Measurements from ENCODE around the gene MEIS1.

Gene MEIS1

DNA sequence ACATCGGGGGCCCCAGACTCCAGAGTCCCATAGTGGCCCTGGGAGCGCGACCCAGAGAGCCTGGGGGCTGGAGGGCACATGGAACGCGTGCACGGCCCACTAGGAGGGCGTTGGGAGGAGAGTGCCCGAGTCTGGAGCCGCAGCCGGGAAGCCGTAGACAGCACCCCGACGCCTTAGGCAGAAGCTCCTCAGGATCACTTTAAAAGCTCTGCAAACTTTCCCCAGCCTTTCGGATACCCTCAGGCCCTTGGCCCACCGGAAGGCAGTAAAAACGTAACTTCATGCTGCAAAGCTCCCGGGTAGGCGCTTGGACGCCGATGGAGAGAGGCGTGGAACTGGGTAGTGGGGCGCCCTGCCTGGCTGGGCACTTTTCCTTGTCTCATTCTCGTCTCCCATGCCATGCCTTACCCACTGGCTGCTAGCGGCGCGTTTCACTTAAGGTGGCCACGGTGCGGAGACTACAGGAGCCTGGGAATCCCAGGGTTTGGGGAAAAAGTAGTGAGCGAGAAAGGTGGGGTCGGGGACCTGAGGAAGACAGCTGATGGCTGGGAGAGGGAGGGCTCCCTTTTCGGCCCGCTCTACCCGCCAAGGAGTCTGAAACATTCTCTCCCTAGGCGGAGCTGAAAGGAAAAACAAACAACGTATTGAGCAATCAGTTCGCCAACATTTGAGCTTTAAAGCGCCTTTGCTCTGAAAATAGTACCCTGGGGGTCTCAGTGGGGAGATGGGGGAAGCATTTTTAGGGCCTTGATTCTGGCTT is 141.8 kb downstream of the MEIS1 start:
- no peak overlapping the region for H3K27ac ChIP-seq
- TF ChIP-seq, protein P1, sequence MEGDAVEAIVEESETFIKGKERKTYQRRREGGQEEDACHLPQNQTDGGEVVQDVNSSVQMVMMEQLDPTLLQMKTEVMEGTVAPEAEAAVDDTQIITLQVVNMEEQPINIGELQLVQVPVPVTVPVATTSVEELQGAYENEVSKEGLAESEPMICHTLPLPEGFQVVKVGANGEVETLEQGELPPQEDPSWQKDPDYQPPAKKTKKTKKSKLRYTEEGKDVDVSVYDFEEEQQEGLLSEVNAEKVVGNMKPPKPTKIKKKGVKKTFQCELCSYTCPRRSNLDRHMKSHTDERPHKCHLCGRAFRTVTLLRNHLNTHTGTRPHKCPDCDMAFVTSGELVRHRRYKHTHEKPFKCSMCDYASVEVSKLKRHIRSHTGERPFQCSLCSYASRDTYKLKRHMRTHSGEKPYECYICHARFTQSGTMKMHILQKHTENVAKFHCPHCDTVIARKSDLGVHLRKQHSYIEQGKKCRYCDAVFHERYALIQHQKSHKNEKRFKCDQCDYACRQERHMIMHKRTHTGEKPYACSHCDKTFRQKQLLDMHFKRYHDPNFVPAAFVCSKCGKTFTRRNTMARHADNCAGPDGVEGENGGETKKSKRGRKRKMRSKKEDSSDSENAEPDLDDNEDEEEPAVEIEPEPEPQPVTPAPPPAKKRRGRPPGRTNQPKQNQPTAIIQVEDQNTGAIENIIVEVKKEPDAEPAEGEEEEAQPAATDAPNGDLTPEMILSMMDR (IDR thresholded peaks at IDR 0.05; ENCODE audit: low read depth, low read length): no peak
- H3K9me3 ChIP-seq (ENCODE audit: severe bottlenecking): peaks cover 5% of the 10 kb centered on the region
- H3K27me3 ChIP-seq (ENCODE audit: insufficient read depth, low read depth, severe bottlenecking): peaks cover 63% of the 10 kb centered on the region
- no peaks in the 10 kb centered on the region for H3K36me3 ChIP-seq
- DNase-seq: no peak
- peak overlapping the region; percentile 64 for H3K4me3 ChIP-seq (ENCODE audit: low read depth, low read length)

DNA sequence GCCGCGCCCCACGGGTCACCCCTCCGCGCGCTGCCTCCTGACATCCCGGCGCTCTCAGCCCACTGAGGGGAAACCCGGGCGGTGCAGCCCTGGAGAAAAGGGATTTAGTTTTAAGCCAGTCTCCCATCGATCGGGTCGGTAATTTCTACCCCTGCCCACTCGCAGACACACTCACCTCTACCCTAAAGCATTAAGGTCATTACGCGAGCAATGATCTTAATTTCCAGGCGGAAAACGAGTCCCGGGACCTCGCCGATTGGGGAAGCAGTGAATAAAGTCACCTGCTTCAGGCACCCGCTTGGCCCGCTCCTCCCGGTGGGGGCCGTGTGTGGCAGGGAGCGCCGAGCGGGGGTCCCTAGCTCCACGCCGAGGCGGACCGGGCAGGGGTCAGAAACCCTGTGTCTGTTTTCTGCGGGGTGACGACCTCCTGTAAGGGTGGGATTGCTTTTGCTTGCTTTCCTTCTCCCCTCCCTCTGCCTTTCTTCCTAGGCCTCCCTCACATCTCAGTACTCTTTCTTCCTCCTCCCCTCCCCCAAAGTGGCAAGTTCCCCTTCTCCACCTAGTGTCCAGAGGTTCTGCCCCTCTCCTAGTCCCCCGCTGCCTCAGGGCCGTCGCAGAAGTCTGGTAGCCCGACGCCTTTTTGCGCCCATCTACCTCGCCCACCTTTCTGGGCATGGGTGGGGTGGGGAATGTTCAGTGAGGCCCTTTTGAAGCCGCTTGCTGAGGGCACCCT is 142.6 kb downstream of the MEIS1 start:
- TF ChIP-seq, protein P1 (IDR thresholded peaks at IDR 0.05; ENCODE audit: low read depth, low read length): no peak
- peak; percentile 55 for DNase-seq
- Histone ChIP-seq H3K9me3 (ENCODE audit: severe bottlenecking) (peaks cover 9% of the 10 kb centered on the region), H3K4me3 (ENCODE audit: low read depth, low read length) (peak overlapping the region; percentile 64), H3K27me3 (ENCODE audit: insufficient read depth, low read depth, severe bottlenecking) (peaks cover 70% of the 10 kb centered on the region), H3K36me3 (no peaks in the 10 kb centered on the region), H3K27ac (no peak overlapping the region)

DNA sequence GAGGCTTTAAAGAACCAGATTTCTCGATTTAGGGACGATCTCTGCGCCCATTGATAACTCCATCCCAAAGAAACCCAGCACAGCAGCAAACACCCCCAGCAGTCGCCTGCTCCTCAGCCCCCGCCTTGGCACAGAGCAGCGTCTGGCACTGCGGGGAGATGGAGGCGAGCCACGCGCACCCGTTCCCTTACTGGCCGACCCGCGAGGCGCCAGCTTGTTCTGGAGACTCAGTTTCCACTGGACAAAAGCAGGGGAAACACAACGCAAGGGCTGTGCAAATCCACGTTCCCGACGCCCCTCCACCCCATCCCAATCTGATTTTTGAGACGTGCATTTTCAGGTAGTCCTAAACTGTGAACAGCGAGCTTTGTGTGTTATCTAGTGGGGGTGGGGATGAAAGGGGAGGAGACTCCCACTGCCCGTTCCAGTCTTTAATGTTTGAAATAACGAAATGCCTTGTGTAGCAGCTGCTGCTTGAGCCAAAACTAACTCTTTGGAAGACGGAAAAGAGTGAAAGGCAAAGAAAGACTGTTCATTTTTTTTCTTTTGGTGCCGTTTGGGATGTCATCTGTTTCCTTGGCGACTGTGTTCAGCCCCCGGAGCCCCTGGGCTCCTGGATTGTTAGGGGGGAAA is 143.2 kb downstream of the MEIS1 start:
- Histone ChIP-seq H3K27me3 (ENCODE audit: insufficient read depth, low read depth, severe bottlenecking) (peaks cover 77% of the 10 kb centered on the region), H3K9me3 (ENCODE audit: severe bottlenecking) (peaks cover 9% of the 10 kb centered on the region), H3K4me3 (ENCODE audit: low read depth, low read length) (no peak overlapping the region), H3K36me3 (no peaks in the 10 kb centered on the region), H3K27ac (no peak overlapping the region)
- no peak for DNase-seq
- TF ChIP-seq, protein P1 (IDR thresholded peaks at IDR 0.05; ENCODE audit: low read depth, low read length): no peak

DNA sequence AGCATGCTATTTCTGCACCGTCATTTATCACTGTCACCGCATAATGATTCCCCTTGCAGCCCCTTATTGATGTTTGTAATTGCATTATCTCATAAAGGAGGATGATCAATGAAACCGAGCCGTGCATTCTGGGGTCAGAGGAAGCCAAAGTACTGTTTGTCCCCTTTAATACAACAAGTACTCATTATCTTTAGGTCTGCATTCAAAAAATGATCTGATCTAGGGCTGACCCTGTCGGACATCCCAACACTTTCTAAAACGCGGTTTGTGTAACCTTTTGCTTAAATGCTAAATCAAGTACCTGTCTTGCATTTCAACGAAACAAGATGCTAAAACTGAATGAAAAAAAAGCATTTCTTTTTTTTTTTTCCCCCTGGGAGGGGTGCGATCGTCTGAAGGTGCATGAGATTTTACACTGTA is 143.8 kb downstream of the MEIS1 start:
- no peak for DNase-seq
- Histone ChIP-seq H3K27ac (no peak overlapping the region), H3K4me3 (ENCODE audit: low read depth, low read length) (no peak overlapping the region), H3K27me3 (ENCODE audit: insufficient read depth, low read depth, severe bottlenecking) (peaks cover 82% of the 10 kb centered on the region), H3K9me3 (ENCODE audit: severe bottlenecking) (peaks cover 9% of the 10 kb centered on the region), H3K36me3 (no peaks in the 10 kb centered on the region)
- TF ChIP-seq, protein P1 (IDR thresholded peaks at IDR 0.05; ENCODE audit: low read depth, low read length): no peak

DNA sequence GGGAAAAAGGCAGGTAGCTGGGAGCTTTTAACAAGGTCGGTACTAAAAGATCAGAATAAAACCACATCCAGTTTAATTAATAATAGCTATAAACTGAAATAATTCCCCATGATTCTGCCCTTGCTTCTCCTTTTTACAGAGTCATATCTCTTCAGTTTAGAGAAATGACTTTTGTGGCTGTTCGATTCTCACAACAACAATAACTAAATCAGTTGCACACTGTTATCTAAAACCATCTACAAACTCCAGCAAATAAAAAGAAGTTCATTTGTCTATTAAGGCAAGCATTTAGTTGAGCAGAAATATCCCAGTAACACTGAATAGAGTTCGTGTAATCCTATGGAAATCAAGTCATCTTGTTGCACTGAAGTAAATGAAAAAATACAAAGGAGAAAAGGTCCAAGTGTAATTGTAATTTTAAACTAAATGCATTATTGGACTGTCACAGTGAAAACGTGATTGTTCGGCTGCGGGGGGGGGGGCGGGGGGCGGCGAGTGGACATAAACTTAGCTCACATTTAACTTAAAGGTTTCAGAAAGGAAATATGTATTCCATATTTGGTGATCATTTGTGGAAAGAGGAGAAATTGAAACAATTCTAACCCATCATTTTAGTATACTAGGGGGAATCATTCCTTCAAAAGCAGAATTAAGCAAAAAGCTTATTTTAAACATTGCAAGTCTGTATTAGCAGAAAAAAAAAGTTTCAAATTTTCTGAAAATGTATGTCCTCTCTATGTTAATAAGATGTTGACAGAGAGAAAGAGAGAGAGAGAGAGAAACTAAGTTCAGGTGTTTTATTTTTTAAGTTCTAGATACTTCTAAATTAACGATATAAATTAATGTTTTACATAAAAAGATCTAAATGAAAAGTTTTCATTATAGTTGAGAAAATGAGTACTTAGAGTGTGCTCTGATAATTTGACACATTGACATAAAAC is 144.5 kb downstream of the MEIS1 start:
- Histone ChIP-seq H3K27me3 (ENCODE audit: insufficient read depth, low read depth, severe bottlenecking) (peaks cover 88% of the 10 kb centered on the region), H3K9me3 (ENCODE audit: severe bottlenecking) (peaks cover 9% of the 10 kb centered on the region), H3K36me3 (no peaks in the 10 kb centered on the region), H3K27ac (no peak overlapping the region), H3K4me3 (ENCODE audit: low read depth, low read length) (no peak overlapping the region)
- DNase-seq: no peak
- TF ChIP-seq, protein P1 (IDR thresholded peaks at IDR 0.05; ENCODE audit: low read depth, low read length): no peak
